Activated CD4-positive, alpha-beta memory T cell treated with anti-CD3 and anti-CD28 coated beads for 36 hours (primary cell): Measurements from ENCODE around the gene GNAI3. TPM values are rescaled to one million over a fixed set of nuclear protein-coding genes. Genes with fewer than 3 reads are reported as not detected.

Source experiments
- CTCF ChIA-PET: fragments of 350-600 bp; sonication (Branson Sonifier 250); formaldehyde crosslinking; loops from one replicate; lab custom pipeline; 2021; ENCODE audit warnings: antibody characterized with exemption, inconsistent platforms; lab: Charles Lee
- POLR2A ChIA-PET: fragments of 350-600 bp; sonication (Branson Sonifier 250); formaldehyde crosslinking; loops from one replicate; lab custom pipeline; 2021; ENCODE audit warnings: antibody characterized with exemption; lab: Charles Lee
- DNase-seq: peaks from one replicate; pipeline ENCODE4 v3.0.0-alpha.2; 2020
- H3K27ac Mint-ChIP-seq: one replicate; pipeline ENCODE4 v1.8.0; 2021; ENCODE audit warnings: mixed read lengths
- H3K27me3 Mint-ChIP-seq: one replicate; pipeline ENCODE4 v1.8.0; 2021; ENCODE audit warnings: mixed read lengths
- H3K36me3 Mint-ChIP-seq: one replicate; pipeline ENCODE4 v1.8.0; 2021; ENCODE audit warnings: mixed read lengths
- H3K4me1 Mint-ChIP-seq: one replicate; pipeline ENCODE4 v1.8.0; 2021; ENCODE audit warnings: low read depth, mixed read lengths
- H3K4me3 Mint-ChIP-seq: one replicate; pipeline ENCODE4 v1.8.0; 2021; ENCODE audit warnings: mild to moderate bottlenecking, mixed read lengths
- H3K9me3 Mint-ChIP-seq: one replicate; pipeline ENCODE4 v1.8.0; 2021; ENCODE audit warnings: mixed read lengths
- intact Hi-C: fragments of 100-400 bp; cut with micrococcal nuclease; formaldehyde crosslinking; loops from one replicate; pipeline ENCODE4 v1.15.1; 2023
- total RNA-seq, 2 experiments: library from RNA; stranded (reverse); gene quantifications; one replicate each; pipeline ENCODE4 v1.2.3, GENCODE V29; 2021

The GNAI3 gene
- total RNA-seq, 2 experiments from 2014 or later: 9.2 to 9.9 TPM

- Mint-ChIP-seq H3K4me3 (peak overlapping the region; percentile 86), H3K36me3 (peaks cover 4% of the 10 kb centered on the region), H3K27ac (peak overlapping the region; percentile 94), H3K4me1 (peaks cover 33% of the 10 kb centered on the region), H3K9me3 (no peaks in the 10 kb centered on the region), H3K27me3 (no peaks in the 10 kb centered on the region)
- POLR2A ChIA-PET: interaction anchor here (0.6 to 2.7 kb wide), 9 partner anchors 62 to 438 kb away, joined by 3 to 13 read pairs (median 4); partner anchors contain the start of genes AHCYL1, AMPD2, ATXN7L2 and GNAT2
- intact Hi-C loops: loop anchor here (1.0 to 10.0 kb wide), 7 partner anchors 84 to 799 kb away; partner anchors contain the start of genes AHCYL1, STRIP1 and STXBP3
- CTCF ChIA-PET: interaction anchor here (0.5 to 5.2 kb wide), 36 partner anchors 9 to 584 kb away, joined by 3 to 130 read pairs (median 5); partner anchors contain the start of genes AHCYL1, AMIGO1, AMPD2 and CYB561D1
- DNase-seq: peak; percentile 93
Observed at GRCh38 chr1:109546311-109547109, 1.9 kb upstream of the GNAI3 start.

DNA sequence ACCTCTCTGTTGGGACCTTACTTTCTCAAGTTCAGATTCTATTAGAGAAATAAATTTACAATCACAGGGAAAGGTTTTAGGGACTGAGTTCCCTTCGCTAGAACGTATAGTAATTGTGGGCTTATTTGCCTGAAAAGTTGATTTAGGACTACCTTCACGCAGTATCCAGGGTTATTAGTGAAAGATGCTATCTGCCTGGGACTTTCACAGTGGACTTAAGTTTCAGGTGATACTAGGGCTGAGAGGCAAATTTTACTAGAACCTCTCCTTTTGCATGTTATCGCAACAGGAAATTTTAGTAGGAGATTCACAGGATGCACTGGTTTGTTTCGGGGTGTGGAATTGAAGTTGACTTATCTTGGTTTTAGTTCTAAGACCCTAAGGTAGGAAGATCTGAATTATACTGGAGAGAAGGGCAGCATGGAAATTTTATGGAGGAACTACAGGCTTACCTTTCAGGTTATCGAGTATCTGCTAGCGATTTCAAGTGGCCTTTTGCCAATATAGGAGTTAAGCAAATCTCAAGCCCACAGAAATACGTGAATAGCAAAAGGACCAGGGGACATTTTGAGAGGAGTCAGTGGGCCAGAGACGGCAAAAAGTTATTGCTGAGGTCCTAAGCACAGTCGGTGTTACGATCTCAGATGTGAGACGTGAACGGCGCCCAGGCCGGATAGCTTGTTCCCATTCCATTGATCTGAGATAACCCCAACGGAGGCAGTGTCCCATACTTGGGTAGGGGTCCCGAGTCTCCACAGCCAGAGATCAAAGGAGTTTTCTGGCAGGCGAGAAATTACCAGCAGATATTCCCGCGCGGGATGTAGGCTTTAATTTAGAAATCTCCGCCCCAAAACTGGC, 723 bp upstream of the GNAI3 start:
- H3K27ac Mint-ChIP-seq: peak overlapping the region; percentile 94
- peak; percentile 48 for DNase-seq
- H3K4me1 Mint-ChIP-seq: peaks cover 36% of the 10 kb centered on the region
- H3K4me3 Mint-ChIP-seq: peak overlapping the region; percentile 86
- CTCF ChIA-PET: interaction anchor here (0.8 to 5.2 kb wide), 19 partner anchors 10 to 481 kb away, joined by 3 to 130 read pairs (median 23); partner anchors contain the start of genes AHCYL1, AMPD2, ATXN7L2 and CYB561D1
- H3K36me3 Mint-ChIP-seq: peaks cover 5% of the 10 kb centered on the region
- H3K9me3 Mint-ChIP-seq: no peaks in the 10 kb centered on the region
- intact Hi-C loops: loop anchor here (1.0 to 10.0 kb wide), 5 partner anchors 74 to 800 kb away; partner anchors contain the start of genes PSMA5, STRIP1 and STXBP3
- no peaks in the 10 kb centered on the region for H3K27me3 Mint-ChIP-seq
- POLR2A ChIA-PET: interaction anchor here (0.9 to 2.7 kb wide), 17 partner anchors 14 to 437 kb away, joined by 3 to 35 read pairs (median 5); partner anchors contain the start of genes AHCYL1, AMIGO1, AMPD2 and ATXN7L2

DNA sequence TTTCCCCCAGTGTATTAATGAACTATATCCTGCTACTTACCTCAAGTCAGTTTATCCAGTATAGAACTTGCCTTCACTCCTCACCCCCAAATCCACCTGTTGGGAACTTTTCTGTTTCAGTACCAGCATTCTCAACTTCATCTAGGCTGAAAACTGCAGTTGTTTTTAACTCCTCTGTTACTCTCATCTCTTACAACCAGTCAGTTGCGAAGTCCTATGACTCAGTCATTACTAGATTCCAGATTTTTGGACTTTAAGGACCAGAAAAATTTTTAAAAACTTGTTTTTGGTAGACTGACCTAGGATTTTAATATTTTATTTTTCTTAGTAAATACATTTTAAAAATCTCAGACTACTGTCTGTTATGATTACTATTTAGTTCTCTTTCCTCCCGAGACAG, 8.1 kb downstream of the GNAI3 start:
- POLR2A ChIA-PET: no interaction called here

GRCh38 chr1:109557520-109557919, 9.1 kb downstream of the GNAI3 start:
- ChIA-PET POLR2A (no interaction called here), CTCF (interaction anchor here (1.2 to 2.9 kb wide), 2 partner anchors 83 to 216 kb away, joined by 3 to 12 read pairs; no protein-coding TSS in a partner anchor)
- intact Hi-C loops: no loop called here
- no peak for DNase-seq
- H3K9me3 Mint-ChIP-seq: no peaks in the 10 kb centered on the region
- no peaks in the 10 kb centered on the region for H3K27me3 Mint-ChIP-seq
- H3K27ac Mint-ChIP-seq: no peak overlapping the region
- H3K4me3 Mint-ChIP-seq: no peak overlapping the region
- peaks cover 2% of the 10 kb centered on the region for H3K36me3 Mint-ChIP-seq
- H3K4me1 Mint-ChIP-seq: peaks cover 67% of the 10 kb centered on the region

More for the DNA sequence above, 8.1 kb downstream of the GNAI3 start:
- no peak for DNase-seq
- Mint-ChIP-seq H3K27me3 (no peaks in the 10 kb centered on the region), H3K4me1 (peaks cover 66% of the 10 kb centered on the region), H3K36me3 (peaks cover 2% of the 10 kb centered on the region), H3K9me3 (no peaks in the 10 kb centered on the region), H3K4me3 (no peak overlapping the region), H3K27ac (no peak overlapping the region)
- intact Hi-C loops: no loop called here
- CTCF ChIA-PET: interaction anchor here (0.7 kb wide), 1 partner anchor 83 kb away, joined by 3 read pairs; no protein-coding TSS in a partner anchor

DNA sequence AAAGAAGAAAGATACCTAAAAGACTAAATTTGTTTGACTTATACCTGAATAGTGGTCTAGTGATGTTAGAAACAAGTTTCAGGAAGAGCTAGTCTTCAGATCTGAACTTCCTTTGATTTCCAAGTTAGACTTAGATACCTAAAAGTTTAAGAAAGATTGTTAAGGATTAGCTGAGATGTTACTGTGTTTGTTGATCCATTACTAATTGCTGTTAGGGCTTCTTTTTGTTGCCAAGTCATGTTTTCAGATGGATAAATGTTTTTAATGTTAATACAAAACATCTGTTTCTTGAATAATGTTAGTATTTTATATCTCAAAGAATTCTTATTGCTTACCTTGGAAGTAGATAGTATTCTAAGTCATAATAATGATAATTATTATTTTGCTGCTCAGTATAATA, 11.6 kb downstream of the GNAI3 start:
- Mint-ChIP-seq H3K27ac (no peak overlapping the region), H3K36me3 (peaks cover 2% of the 10 kb centered on the region), H3K4me3 (no peak overlapping the region), H3K9me3 (no peaks in the 10 kb centered on the region), H3K27me3 (no peaks in the 10 kb centered on the region), H3K4me1 (peaks cover 58% of the 10 kb centered on the region)
- intact Hi-C loops: no loop called here
- ChIA-PET POLR2A (interaction anchor here (2.2 kb wide), 1 partner anchor 11 kb away, joined by 9 read pairs; the partner anchor contains the start of gene GNAI3), CTCF (interaction anchor here (0.7 to 2.9 kb wide), 4 partner anchors 28 to 425 kb away, joined by 4 to 12 read pairs (median 6); partner anchors contain the start of gene AHCYL1)
- no peak for DNase-seq

DNA sequence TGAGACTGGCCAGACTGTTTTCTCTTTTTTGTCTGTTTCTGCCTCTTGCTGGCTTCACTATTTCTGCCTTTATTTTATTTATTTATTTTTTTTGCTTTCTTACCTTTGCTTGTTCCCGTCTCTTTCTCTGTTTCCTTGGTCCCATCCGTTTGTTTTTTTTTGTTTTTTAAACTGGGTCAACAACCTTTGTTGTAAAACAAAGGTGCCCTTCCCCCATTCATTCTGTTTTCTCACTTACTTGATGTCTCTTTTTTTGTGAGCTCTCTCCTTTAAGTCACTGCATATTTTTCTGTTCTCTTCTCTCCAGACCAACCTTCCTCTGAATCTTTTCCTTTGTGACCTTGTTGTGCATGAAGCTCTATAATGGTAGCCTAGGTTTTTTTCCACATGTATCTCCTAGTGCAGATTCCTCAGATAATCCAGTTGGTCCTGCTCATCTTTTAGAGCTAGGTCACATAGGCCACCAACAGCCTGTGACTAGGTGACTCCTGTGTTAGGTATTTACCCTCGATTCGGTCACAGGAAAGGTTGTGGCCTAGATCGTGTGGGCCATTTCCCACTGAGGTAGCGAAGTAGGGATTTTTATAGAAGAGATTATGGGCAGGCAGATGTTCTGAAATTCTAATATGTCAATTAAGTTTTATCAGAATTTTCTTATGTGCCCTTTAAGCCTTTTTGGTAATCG, 15.9 kb downstream of the GNAI3 start:
- ChIA-PET POLR2A (no interaction called here), CTCF (interaction anchor here (2.1 kb wide), 1 partner anchor 32 kb away, joined by 5 read pairs; no protein-coding TSS in a partner anchor)
- Mint-ChIP-seq H3K4me3 (no peak overlapping the region), H3K27ac (no peak overlapping the region), H3K36me3 (no peaks in the 10 kb centered on the region), H3K27me3 (no peaks in the 10 kb centered on the region), H3K4me1 (peaks cover 53% of the 10 kb centered on the region), H3K9me3 (no peaks in the 10 kb centered on the region)
- no peak for DNase-seq
- intact Hi-C loops: no loop called here

- no peak overlapping the region for H3K4me3 Mint-ChIP-seq
- intact Hi-C loops: no loop called here
- H3K36me3 Mint-ChIP-seq: no peaks in the 10 kb centered on the region
- H3K4me1 Mint-ChIP-seq: peaks cover 46% of the 10 kb centered on the region
- H3K27ac Mint-ChIP-seq: no peak overlapping the region
- DNase-seq: no peak
- ChIA-PET POLR2A (no interaction called here), CTCF (interaction anchor here (2.1 kb wide), 1 partner anchor 33 kb away, joined by 5 read pairs; no protein-coding TSS in a partner anchor)
- H3K9me3 Mint-ChIP-seq: no peaks in the 10 kb centered on the region
- H3K27me3 Mint-ChIP-seq: no peaks in the 10 kb centered on the region
Observed at GRCh38 chr1:109565241-109565640, 16.8 kb downstream of the GNAI3 start.

- H3K27ac Mint-ChIP-seq: no peak overlapping the region
- no peak overlapping the region for H3K4me3 Mint-ChIP-seq
- no peak for DNase-seq
- H3K9me3 Mint-ChIP-seq: no peaks in the 10 kb centered on the region
- H3K4me1 Mint-ChIP-seq: peaks cover 37% of the 10 kb centered on the region
- intact Hi-C loops: no loop called here
- CTCF ChIA-PET: no interaction called here
- POLR2A ChIA-PET: no interaction called here
- no peaks in the 10 kb centered on the region for H3K36me3 Mint-ChIP-seq
- H3K27me3 Mint-ChIP-seq: no peaks in the 10 kb centered on the region
Observed at GRCh38 chr1:109566982-109567381, 18.6 kb downstream of the GNAI3 start.

DNA sequence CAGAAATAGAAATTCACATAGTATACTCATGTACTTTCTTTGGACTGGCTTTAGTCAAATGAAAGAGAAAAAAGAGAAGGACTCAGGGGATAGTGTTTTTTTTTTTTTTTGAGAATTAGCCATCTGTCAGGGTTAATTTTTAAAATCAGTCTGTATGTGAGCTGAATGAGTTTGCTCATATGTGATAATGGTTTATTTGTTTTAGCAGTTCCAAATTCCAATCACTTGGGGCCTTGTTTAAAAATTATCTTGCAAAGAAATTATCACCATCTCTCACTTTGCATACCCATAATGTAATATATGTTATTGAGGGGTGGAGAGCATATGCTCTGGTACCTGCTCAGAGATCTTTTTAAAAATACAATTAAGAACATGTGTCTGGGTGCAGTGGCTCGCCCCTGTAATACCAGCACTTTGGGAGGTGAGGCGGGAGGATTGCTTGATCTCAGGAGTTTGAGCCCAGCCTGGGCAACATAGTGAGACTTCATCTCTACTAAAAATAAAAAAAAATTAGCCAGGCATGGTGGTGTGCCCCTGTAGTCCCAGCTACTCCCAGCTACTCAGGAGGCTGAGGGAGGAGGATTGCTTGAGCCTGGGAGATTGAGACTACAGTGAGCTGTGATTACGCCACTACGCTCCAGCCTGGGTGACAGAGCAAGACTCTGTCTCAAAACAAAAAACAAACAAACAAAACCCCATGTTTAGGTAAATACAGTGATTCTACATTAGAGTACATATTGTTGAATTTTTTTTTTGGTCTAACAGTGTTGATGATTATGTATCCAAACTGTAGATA, 19.7 kb downstream of the GNAI3 start:
- H3K36me3 Mint-ChIP-seq: no peaks in the 10 kb centered on the region
- ChIA-PET POLR2A (interaction anchor here (0.6 kb wide), 1 partner anchor 84 kb away, joined by 4 read pairs; the partner anchor contains the start of gene ATXN7L2), CTCF (interaction anchor here (0.7 kb wide), 1 partner anchor 35 kb away, joined by 3 read pairs; no protein-coding TSS in a partner anchor)
- no peak overlapping the region for H3K27ac Mint-ChIP-seq
- H3K4me1 Mint-ChIP-seq: peaks cover 43% of the 10 kb centered on the region
- H3K9me3 Mint-ChIP-seq: no peaks in the 10 kb centered on the region
- intact Hi-C loops: no loop called here
- H3K27me3 Mint-ChIP-seq: no peaks in the 10 kb centered on the region
- no peak overlapping the region for H3K4me3 Mint-ChIP-seq
- DNase-seq: no peak

GRCh38 chr1:109569323-109569722, 20.9 kb downstream of the GNAI3 start:
- Mint-ChIP-seq H3K27ac (no peak overlapping the region), H3K9me3 (no peaks in the 10 kb centered on the region), H3K36me3 (no peaks in the 10 kb centered on the region), H3K4me1 (peaks cover 40% of the 10 kb centered on the region), H3K27me3 (no peaks in the 10 kb centered on the region), H3K4me3 (no peak overlapping the region)
- intact Hi-C loops: no loop called here
- ChIA-PET CTCF (interaction anchor here (0.7 to 1.5 kb wide), 3 partner anchors 23 to 86 kb away, joined by 3 to 4 read pairs (median 3); partner anchors contain the start of gene GSTM4), POLR2A (no interaction called here)
- no peak for DNase-seq
